HG03025 (cell line): Measurements from ENCODE around the gene GHRL.
"Not testable (repeated sequence)": the region's sequence is repeated elsewhere in the genome, so short reads cannot be mapped to it uniquely, and the experiment has no call there.

Experiments used
- ATAC-seq: cut with Tn5 transposase; IDR thresholded peaks from one replicate; pipeline ENCODE4 v1.9.1; 2021; ENCODE audit warnings: mild to moderate bottlenecking, moderate library complexity; ENCODE audit not compliant: unreplicated experiment, low FRiP score

GHRL gene

GRCh38 chr3:10303105-10303504, 10.4 kb upstream of the GHRL start:
- ATAC-seq = no peak

GRCh38 chr3:10300087-10300486, 7.3 kb upstream of the GHRL start:
- ATAC-seq = no peak

DNA sequence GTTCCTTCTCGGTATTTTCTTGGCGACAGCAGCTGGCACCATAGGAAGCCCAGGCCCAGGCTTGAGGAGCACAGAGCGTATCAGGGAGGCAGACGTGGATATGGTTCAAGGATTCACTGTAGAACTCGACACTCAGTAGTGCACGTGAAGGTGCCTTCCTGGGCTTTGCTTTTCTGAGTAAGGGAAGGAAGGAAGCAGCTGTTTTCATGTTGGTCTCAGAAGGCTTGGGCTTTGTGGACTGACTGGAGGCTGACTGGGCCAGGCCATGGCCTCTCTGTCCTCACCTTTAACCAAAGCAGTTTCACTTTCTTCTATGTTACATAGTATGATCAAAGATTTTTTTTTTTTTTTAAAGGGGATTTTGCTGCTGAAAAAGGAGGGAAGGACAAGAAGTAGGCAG, 6.9 kb upstream of the GHRL start:
- no peak for ATAC-seq

DNA sequence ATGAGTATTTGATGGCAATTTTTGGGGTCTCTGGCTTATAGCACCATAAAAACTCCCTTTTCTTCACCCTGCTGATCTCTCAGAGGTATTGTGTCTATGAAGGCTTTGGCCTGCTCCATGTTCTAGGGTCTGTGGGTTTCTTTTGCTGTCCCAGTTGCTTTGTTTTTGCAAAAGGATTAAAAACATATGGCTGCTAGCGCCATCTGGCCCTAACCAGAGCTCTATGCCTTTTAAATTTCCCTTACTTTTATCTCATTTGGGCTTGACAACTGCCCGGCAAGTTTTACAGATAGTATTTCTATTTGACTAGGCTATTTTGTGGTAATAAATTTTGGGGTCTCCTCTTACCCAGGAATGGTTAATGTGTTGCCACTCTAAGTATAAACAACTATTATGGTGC, 6.4 kb upstream of the GHRL start:
- no peak for ATAC-seq

GRCh38 chr3:10298064-10298463, 5.3 kb upstream of the GHRL start:
- ATAC-seq = not testable (repeated sequence)

- no peak for ATAC-seq
Observed at GRCh38 chr3:10294030-10294586, 1.4 kb upstream of the GHRL start.

GRCh38 chr3:10291641-10292040, 1.1 kb downstream of the GHRL start:
- ATAC-seq = no peak

GRCh38 chr3:10290481-10291176, 2.1 kb downstream of the GHRL start:
- ATAC-seq = no peak

DNA sequence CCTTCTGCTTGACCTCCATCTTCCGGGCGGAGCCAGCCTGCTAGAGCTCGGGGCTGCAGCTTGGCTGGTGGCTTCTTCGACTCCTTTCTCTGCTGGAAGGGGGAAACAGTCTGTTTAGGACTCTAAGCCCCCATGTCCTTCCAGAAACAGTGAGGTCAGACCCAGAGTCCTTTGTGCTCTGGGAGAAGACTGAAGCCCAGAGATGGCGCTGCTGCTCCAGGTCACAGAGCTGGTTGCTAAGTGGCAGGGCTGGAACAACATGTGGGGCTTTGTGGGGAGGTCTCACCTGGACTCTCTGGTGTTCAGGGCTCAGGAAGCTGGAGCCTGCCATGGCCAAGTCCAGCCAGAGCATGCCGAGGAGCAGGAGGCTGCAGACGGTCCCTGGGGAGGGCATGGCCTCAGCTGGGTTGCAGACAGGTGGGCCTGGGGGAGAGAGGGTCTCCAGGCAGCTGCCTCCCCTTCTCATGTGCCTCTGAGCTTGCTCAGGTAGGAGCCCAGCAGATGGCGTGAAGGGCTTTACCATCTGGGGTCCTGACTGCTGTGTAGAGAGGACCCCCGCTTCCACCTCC, 2.9 kb downstream of the GHRL start:
- ATAC-seq = no peak

DNA sequence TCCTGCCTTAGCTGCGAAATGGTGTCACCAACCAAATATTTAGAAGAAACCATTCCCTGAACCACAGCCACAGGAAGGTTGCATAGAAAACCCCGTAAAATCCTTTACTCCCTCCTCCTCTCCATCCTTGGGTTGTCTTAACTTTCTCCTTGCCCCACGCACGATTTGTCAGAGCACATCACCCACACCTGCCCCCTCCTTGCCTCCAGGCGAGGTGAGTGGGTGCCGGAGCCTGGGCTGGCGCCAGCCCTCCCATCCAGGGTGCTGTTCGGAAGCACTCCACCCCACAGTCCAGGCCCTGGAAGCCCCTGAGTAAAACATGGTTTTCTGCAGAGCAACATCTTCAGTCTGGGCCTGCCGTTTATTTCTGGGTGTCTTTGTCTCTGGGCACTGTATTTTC, 3.7 kb downstream of the GHRL start:
- no peak for ATAC-seq

GRCh38 chr3:10288575-10288960, 4.2 kb downstream of the GHRL start:
- ATAC-seq = no peak

DNA sequence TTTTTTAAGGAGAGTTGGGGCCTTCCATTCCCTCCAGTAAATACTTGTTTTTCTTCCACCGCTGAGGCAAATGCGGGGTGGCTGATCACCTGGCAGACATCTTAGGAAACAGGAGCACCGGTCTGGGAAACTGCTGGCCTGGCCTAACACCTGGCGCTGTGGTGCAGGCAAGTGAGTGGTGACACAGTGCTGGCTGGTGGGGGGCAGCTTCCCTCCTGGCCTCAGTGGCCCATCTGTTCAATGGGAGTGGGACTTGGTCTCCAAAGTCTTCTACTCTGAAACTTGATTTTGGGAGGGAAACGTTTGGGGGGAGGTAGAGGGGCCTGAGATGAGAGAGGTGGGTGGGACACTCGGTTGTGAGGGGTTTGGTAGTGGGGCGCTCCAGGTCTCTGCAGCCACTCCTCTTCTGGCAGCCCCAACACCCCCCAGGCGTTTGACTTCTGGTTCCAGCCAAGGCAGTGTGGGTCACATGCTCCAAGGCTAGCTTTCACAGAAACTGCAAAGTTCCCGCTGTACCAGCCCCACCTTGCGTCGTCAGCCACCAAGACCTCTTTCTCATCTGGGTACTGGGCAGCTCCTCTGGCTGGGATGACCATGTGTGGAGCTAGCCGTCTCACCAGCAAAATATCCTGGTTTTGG, 4.7 kb downstream of the GHRL start:
- no peak for ATAC-seq

DNA sequence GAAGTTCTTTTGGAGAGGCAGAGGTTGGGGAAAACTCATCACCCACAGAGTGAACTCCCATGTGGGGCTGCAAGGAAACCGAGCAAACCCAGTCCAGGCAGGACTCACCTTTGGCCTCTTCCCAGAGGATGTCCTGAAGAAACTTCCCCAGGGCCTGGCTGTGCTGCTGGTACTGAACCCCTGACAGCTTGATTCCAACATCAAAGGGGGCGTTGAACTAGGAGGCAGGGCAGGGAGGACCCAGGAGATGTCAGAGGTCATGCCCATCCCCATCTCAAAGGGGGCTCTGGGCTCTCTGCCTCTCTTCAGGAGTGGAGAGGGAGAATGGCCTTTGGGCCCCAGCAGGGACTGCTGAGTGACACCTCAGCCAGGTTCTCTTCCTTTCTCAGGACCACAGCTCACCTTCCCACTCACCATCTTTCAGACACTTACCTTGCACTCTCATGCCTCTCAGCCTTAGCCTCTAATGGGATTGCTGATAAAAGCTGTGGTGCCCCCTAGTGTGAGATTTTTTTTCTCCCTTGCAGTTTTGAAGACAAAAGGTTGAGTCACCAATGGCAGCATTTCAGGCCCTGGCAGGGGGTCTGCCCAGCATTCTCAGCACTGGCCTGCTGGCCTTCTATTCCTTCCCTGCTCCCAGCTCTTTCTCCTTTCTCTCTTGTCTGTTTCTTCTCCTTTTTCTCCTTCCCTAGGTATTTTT, 6.0 kb downstream of the GHRL start:
- no peak for ATAC-seq

DNA sequence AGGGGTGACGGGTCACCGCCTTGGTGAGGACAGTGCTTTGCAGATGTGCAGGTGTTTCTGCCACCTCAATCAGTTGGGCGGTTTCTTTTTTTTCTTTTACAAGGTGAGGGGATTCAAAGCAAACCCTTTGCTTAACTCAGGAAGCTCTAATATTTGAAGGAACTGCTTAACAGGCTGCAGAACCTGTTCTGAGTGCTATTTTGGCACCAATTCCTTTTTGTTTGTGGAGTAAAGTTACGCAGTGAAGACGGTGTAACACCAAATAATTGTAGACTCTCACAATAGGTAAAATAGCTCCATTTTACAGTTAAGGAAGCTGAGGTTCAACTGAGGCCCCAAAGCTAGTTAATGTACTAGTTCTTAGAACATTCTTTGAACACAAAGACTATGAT, 6.6 kb downstream of the GHRL start:
- no peak for ATAC-seq

- ATAC-seq = no peak
Observed at GRCh38 chr3:10285272-10286132, 7.2 kb downstream of the GHRL start.

DNA sequence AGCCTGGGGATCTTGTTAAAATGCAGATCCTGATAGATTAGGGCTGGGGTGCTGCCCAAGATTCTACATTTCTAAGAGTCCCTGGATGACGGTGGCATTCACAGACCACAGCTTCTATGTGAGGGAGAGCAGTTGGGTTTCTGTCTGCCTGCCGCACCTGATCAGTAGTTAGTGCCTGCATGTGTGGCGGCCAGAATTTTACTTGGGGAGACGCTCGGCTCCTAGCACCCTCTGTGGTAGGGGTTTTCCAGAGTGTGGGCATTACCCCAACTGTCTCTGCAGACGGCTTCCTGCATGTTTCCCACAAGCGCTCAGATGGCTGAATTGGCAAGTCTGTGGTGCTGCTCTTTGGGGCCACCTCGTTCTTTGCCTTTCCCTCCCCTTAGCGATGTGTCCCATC, 8.3 kb downstream of the GHRL start:
- ATAC-seq = no peak

DNA sequence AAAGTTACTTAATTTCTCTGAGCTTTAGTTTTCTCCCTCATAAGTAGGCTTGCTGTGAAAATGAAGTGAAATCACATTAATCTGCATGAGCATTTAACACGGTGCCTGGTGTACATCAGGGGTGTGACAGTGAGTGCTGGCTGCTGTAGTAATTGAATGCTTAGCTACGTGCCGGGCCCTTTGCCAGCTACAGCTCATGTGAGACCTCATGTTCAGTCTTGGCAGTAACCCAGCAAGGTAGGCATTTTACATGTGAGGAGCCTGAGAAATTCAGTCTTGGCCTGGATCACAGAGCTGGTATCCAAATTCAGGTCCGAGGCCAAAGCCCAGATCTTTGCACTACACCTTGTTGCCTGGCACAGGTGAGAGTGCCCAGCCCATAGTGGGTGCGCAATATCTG, 9.1 kb downstream of the GHRL start:
- ATAC-seq = no peak

- no peak for ATAC-seq
Observed at GRCh38 chr3:10281951-10282350, 10.8 kb downstream of the GHRL start.

- ATAC-seq = no peak
Observed at GRCh38 chr3:10280571-10280970, 12.2 kb downstream of the GHRL start.

DNA sequence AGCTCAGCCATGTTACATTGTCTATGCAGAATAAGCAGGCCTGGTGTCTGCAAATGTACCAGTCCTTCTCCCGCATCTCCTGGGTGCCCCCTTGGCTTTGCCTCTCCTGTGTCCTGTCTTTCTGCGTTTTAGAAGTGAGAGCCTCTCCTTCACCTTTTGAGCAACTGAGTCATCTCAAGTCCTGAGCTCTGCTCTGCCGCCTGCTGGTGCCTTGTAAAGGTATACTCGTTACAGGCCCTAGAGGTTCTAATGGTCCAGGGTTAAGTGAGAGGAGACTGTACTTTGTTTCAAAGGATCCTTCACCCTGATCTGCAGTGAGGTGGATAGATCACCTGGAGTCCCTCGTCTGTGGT, 12.6 kb downstream of the GHRL start:
- ATAC-seq = no peak
